Esophagus muscularis mucosa (tissue), 4 donors: ENCODE measurements around the gene KCNJ6. TPM values are rescaled to one million over a fixed set of nuclear protein-coding genes. Genes with fewer than 3 reads are reported as not detected.

Experiments
- DNase-seq: peaks from one replicate; pipeline ENCODE4 v3.0.0-alpha.2; 2017; ENCODE audit errors: extremely low spot score
- H3K27ac ChIP-seq, 4 donors: fragments of 200-600 bp; sonication (generic); replicated peaks in 1 of 4; 1 replicate in 3 of 4; 2 replicates in 1 of 4; pipeline ENCODE4 v1.5.1; 2016 to 2019; ENCODE audit warnings: mild to moderate bottlenecking in 1 of 4
- H3K27me3 ChIP-seq, 4 donors: fragments of 200-600 bp; sonication (generic); one replicate each; pipeline versions ENCODE4 v1.5.1 to v1.6.0; 2016 to 2019
- H3K36me3 ChIP-seq, 4 donors: fragments of 200-600 bp; sonication (generic); one replicate each; pipeline ENCODE4 v1.5.1; 2016 to 2019
- H3K4me1 ChIP-seq, 4 donors: fragments of 200-600 bp; sonication (generic); one replicate each; pipeline ENCODE4 v1.5.1; 2016 to 2019
- H3K4me3 ChIP-seq, 4 donors: fragments of 200-600 bp; sonication (generic); 1 replicate in 2 of 4; 2 replicates in 2 of 4; pipeline ENCODE4 v1.5.1; 2016 to 2019; ENCODE audit warnings: mild to moderate bottlenecking in 4 of 4, moderate library complexity in 1 of 4
- H3K9me3 ChIP-seq, 4 donors: fragments of 200-600 bp; sonication (generic); 1 replicate in 3 of 4; 2 replicates in 1 of 4; pipeline ENCODE4 v1.5.1; 2016 to 2019
- EP300 ChIP-seq: sonication (generic); formaldehyde crosslinking; IDR thresholded peaks from one replicate; pipeline ENCODE4 v1.6.1; 2017; ENCODE audit warnings: antibody characterized with exemption
- POLR2A ChIP-seq: fragments of 450-650 bp; IDR thresholded peaks from one replicate; pipeline ENCODE4 v1.6.1; 2017; ENCODE audit warnings: antibody characterized with exemption, moderate library complexity, mild to moderate bottlenecking, low read depth
- POLR2AphosphoS5 ChIP-seq, 2 donors: sonication (generic); formaldehyde crosslinking; IDR thresholded peaks; one replicate each; pipeline ENCODE4 v1.6.1; 2017; ENCODE audit warnings: antibody characterized with exemption in 2 of 2
- WGBS: methylation state at CpG from one replicate; pipeline ENCODE4 v1.1.5; 2018; 5-methylcytosine and 5-hydroxymethylcytosine counted together
- intact Hi-C: fragments of 100-400 bp; cut with DNase I; formaldehyde crosslinking; loops from one replicate; pipeline ENCODE4 v1.15.1; 2023
- total RNA-seq, 4 donors: library from RNA; depleted of rRNA; stranded (reverse); fragments of >200 nt; gene quantifications; one replicate each; pipeline versions ENCODE4 v1.1.0 to v1.2.1, GENCODE V29; 2016
- TF ChIP-seq, protein P1 (sequence below), 3 experiments: fragments of 200-600 bp in 2 of 3; fragments of 450-650 bp in 1 of 3; sonication (generic) in 2 of 3; IDR thresholded peaks; one replicate each; pipeline ENCODE4 v1.5.1; 2017 to 2019; ENCODE audit warnings: antibody characterized with exemption in 3 of 3, mild to moderate bottlenecking in 2 of 3, moderate library complexity in 1 of 3

Gene KCNJ6
- total RNA-seq, 4 donors from 2014 or later, result under 0.01 TPM; not detected in 2

DNA sequence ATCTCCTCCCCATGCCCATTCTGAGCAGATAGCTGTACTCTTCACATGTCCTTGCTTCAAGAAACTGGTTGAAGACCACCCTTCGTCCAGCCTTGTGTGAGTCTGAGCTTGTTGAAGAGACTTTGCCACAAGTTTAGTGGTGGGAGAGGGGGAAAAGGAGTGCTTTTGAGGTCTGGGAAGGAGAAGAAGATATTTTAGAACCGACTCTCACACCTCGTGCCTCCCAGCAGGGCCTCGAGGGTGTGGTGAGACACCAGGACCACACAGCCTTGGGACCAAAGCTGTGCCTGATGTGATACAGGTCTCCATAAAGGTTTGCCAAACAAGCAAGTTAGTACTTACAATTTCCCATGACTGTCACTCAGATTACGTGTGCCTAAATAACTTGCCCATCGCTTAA, 347.8 kb downstream of the KCNJ6 start:
- H3K9me3 ChIP-seq, result no peaks in the 10 kb centered on the region
- intact Hi-C loops, result no loop called here
- no peak for DNase-seq
- H3K4me3 ChIP-seq, result no peak overlapping the region
- no peaks in the 10 kb centered on the region for H3K27me3 ChIP-seq
- TF ChIP-seq, protein P1, sequence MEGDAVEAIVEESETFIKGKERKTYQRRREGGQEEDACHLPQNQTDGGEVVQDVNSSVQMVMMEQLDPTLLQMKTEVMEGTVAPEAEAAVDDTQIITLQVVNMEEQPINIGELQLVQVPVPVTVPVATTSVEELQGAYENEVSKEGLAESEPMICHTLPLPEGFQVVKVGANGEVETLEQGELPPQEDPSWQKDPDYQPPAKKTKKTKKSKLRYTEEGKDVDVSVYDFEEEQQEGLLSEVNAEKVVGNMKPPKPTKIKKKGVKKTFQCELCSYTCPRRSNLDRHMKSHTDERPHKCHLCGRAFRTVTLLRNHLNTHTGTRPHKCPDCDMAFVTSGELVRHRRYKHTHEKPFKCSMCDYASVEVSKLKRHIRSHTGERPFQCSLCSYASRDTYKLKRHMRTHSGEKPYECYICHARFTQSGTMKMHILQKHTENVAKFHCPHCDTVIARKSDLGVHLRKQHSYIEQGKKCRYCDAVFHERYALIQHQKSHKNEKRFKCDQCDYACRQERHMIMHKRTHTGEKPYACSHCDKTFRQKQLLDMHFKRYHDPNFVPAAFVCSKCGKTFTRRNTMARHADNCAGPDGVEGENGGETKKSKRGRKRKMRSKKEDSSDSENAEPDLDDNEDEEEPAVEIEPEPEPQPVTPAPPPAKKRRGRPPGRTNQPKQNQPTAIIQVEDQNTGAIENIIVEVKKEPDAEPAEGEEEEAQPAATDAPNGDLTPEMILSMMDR (IDR thresholded peaks at IDR 0.05), result no peak
- TF ChIP-seq POLR2A (no peak), POLR2AphosphoS5 (IDR thresholded peaks at IDR 0.05) (no peak), EP300 (no peak)
- peaks cover 5 to 16% (median 14%) of the 10 kb centered on the region in 4 donors for H3K4me1 ChIP-seq
- no peak overlapping the region for H3K27ac ChIP-seq
- H3K36me3 ChIP-seq, result no peaks in the 10 kb centered on the region
- WGBS, result 76% methylated on average over 6 of the region's 6 CpGs

GRCh38 chr21:37566790-37567615, 349.3 kb downstream of the KCNJ6 start:
- Histone ChIP-seq H3K36me3 (no peaks in the 10 kb centered on the region), H3K4me3 (no peak overlapping the region), H3K4me1 (peaks cover 11 to 24% (median 20%) of the 10 kb centered on the region in 4 donors), H3K27me3 (no peaks in the 10 kb centered on the region), H3K9me3 (no peaks in the 10 kb centered on the region), H3K27ac (no peak overlapping the region)
- no peak for TF ChIP-seq POLR2AphosphoS5 (IDR thresholded peaks at IDR 0.05)
- TF ChIP-seq EP300, result no peak
- TF ChIP-seq POLR2A, result no peak
- TF ChIP-seq, protein P1 (IDR thresholded peaks at IDR 0.05), result no peak
- peak; percentile 55 for DNase-seq
- 82% methylated on average over 8 of the region's 14 CpGs for WGBS
- intact Hi-C loops, result no loop called here

GRCh38 chr21:37565530-37566223, 350.6 kb downstream of the KCNJ6 start:
- H3K4me3 ChIP-seq, result peak overlapping the region in 1 of 4 donors; percentile 15
- H3K27ac ChIP-seq, result peak overlapping the region in 1 of 4 donors; percentile 88
- peak; percentile 90 for DNase-seq
- intact Hi-C loops, result no loop called here
- no peaks in the 10 kb centered on the region for H3K36me3 ChIP-seq
- H3K27me3 ChIP-seq, result no peaks in the 10 kb centered on the region
- H3K4me1 ChIP-seq, result peaks cover 11 to 24% (median 20%) of the 10 kb centered on the region in 4 donors
- no peak for TF ChIP-seq EP300
- H3K9me3 ChIP-seq, result no peaks in the 10 kb centered on the region
- 84% methylated on average over 14 of the region's 14 CpGs for WGBS

DNA sequence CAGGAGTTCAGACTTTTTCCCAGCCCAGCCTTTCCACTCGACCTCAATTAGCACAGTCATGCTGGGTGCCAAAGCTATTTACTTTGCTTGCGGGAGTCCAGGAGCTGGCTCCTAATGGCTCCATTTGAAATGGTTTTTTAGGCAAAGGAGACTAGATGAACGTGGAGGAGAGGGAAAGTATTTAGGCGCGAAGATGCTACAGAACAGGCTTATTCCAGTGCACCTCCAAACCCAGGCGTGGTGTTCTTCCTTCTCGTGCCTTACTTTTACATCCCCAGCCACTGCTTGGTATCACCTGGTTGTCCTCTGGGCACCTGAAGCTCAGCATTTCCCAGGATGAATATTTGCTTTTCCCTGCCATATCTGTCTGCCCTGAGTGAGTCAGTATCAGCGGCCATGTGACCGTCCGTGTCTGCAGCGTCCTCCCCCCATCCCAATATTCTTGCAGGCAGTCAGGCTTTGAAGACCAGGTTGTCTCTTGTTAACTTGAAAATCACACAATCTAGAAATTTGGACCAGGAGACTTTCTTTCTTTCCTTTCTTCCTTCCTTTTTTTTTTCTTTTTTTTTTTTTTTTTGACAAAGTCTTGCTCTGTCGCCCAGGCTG, 351.2 kb downstream of the KCNJ6 start:
- H3K9me3 ChIP-seq, result no peaks in the 10 kb centered on the region
- H3K27me3 ChIP-seq, result no peaks in the 10 kb centered on the region
- 79% methylated on average over 12 of the region's 12 CpGs for WGBS
- H3K36me3 ChIP-seq, result no peaks in the 10 kb centered on the region
- intact Hi-C loops, result loop anchor here (5.0 kb wide), 1 partner anchor 298 kb away; the partner anchor contains the start of gene VPS26C
- H3K27ac ChIP-seq, result peak overlapping the region; percentile 86 to 95 (median 89)
- peaks cover 11 to 24% (median 20%) of the 10 kb centered on the region in 4 donors for H3K4me1 ChIP-seq
- peak overlapping the region; percentile 67 to 85 (median 73) for H3K4me3 ChIP-seq
- TF ChIP-seq POLR2A (no peak), POLR2AphosphoS5 (IDR thresholded peaks at IDR 0.05) (no peak)
- DNase-seq, result peak; percentile 60

- peak; percentile 93 for DNase-seq
- intact Hi-C loops, result loop anchor here (5.0 kb wide), 1 partner anchor 297 kb away; the partner anchor contains the start of gene VPS26C
- H3K9me3 ChIP-seq, result no peaks in the 10 kb centered on the region
- WGBS, result 21% methylated on average over 9 of the region's 14 CpGs
- no peaks in the 10 kb centered on the region for H3K36me3 ChIP-seq
- H3K27ac ChIP-seq, result peak overlapping the region; percentile 86 to 95 (median 89)
- H3K27me3 ChIP-seq, result no peaks in the 10 kb centered on the region
- peaks cover 11 to 24% (median 20%) of the 10 kb centered on the region in 4 donors for H3K4me1 ChIP-seq
- TF ChIP-seq POLR2A (no peak), POLR2AphosphoS5 (IDR thresholded peaks at IDR 0.05) (peak; percentile 46 to 48), EP300 (peak; percentile 52)
- TF ChIP-seq, protein P1 (IDR thresholded peaks at IDR 0.05), result peak in 1 of 3 experiments; percentile 6
- peak overlapping the region; percentile 67 to 85 (median 73) for H3K4me3 ChIP-seq
Measured at GRCh38 chr21:37564341-37564923, 351.8 kb downstream of the KCNJ6 start.
